B cell (primary cell): ENCODE results near the gene KCNJ6.

Experiments used
- CTCF ChIP-seq: fragments of 200-600 bp; IDR thresholded peaks from one replicate; pipeline ENCODE4 v1.8.0; 2022; ENCODE audit warnings: antibody characterized with exemption, mild to moderate bottlenecking
- EZH2 ChIP-seq: IDR thresholded peaks from 2 replicates; pipeline ENCODE4 v1.6.1; 2012; ENCODE audit warnings: borderline replicate concordance, low read depth, mild to moderate bottlenecking, moderate library complexity, low read length; ENCODE audit not compliant: insufficient read depth, poor library complexity, severe bottlenecking

GRCh38 chr21:37695111-37695510, 221.1 kb downstream of the KCNJ6 start:
- TF ChIP-seq EZH2 (no peak), CTCF (no peak)
